Activated B cell treated with CpG ODN at 0.5 μM for 24 hours (primary cell): ENCODE results near the gene ZSCAN25. TPM values are rescaled to one million over a fixed set of nuclear protein-coding genes. Genes with fewer than 3 reads are reported as not detected.

Experiments
- ATAC-seq: fragments of 200-7000 bp; cut with Tn5 transposase; one replicate; pipeline ENCODE4 v1.10.0; 2021; ENCODE audit warnings: low read depth, mild to moderate bottlenecking, moderate library complexity
- CTCF ChIA-PET: fragments of 350-600 bp; sonication (Branson Sonifier 250); formaldehyde crosslinking; loops from one replicate; lab custom pipeline; 2021; ENCODE audit warnings: antibody characterized with exemption; lab: Charles Lee
- POLR2A ChIA-PET: fragments of 350-600 bp; sonication (Branson Sonifier 250); formaldehyde crosslinking; loops from one replicate; lab custom pipeline; 2021; ENCODE audit warnings: antibody characterized with exemption; lab: Charles Lee
- DNase-seq: peaks from one replicate; pipeline ENCODE4 v3.0.0; 2022
- H3K27ac Mint-ChIP-seq: one replicate; pipeline ENCODE4 v1.8.0; 2020; ENCODE audit warnings: mixed read lengths
- H3K27me3 Mint-ChIP-seq: one replicate; pipeline ENCODE4 v1.8.0; 2021; ENCODE audit warnings: mixed read lengths
- H3K36me3 Mint-ChIP-seq: one replicate; pipeline ENCODE4 v1.8.0; 2021; ENCODE audit warnings: low read depth, mixed read lengths
- H3K4me1 Mint-ChIP-seq: one replicate; pipeline ENCODE4 v1.8.0; 2021; ENCODE audit warnings: mixed read lengths
- H3K4me3 Mint-ChIP-seq: one replicate; pipeline ENCODE4 v1.8.0; 2020; ENCODE audit warnings: mild to moderate bottlenecking, mixed read lengths
- H3K9me3 Mint-ChIP-seq: one replicate; pipeline ENCODE4 v1.8.0; 2020; ENCODE audit warnings: mixed read lengths
- CTCF ChIP-seq: fragments of 200-600 bp; IDR thresholded peaks from one replicate; pipeline ENCODE4 v1.8.0; 2022; ENCODE audit warnings: antibody characterized with exemption, mild to moderate bottlenecking
- intact Hi-C: fragments of 100-400 bp; cut with micrococcal nuclease; formaldehyde crosslinking; loops from one replicate; pipeline ENCODE4 v1.15.1; 2024
- total RNA-seq: library from RNA; stranded (reverse); gene quantifications from 2 replicates; pipeline ENCODE4 v1.2.3, GENCODE V29; 2022

ZSCAN25 gene
- total RNA-seq, 1 donor from 2014 or later = 33.4 TPM

GRCh38 chr7:99672573-99672972 lies 55.8 kb downstream of the ZSCAN25 start:
- H3K27me3 Mint-ChIP-seq = no peaks in the 10 kb centered on the region
- ChIA-PET POLR2A (no interaction called here), CTCF (no interaction called here)
- H3K36me3 Mint-ChIP-seq = peaks cover 6% of the 10 kb centered on the region
- H3K4me3 Mint-ChIP-seq = no peak overlapping the region
- ATAC-seq (no peak), DNase-seq (no peak)
- no peaks in the 10 kb centered on the region for H3K4me1 Mint-ChIP-seq
- H3K9me3 Mint-ChIP-seq = no peaks in the 10 kb centered on the region
- no peak overlapping the region for H3K27ac Mint-ChIP-seq
- intact Hi-C loops = no loop called here
- TF ChIP-seq CTCF = no peak

- intact Hi-C loops = no loop called here
- POLR2A ChIA-PET = no interaction called here
- no peak for TF ChIP-seq CTCF
- H3K4me3 Mint-ChIP-seq = no peak overlapping the region
- DNase-seq = no peak
- no peaks in the 10 kb centered on the region for H3K9me3 Mint-ChIP-seq
- CTCF ChIA-PET = no interaction called here
- H3K27ac Mint-ChIP-seq = no peak overlapping the region
- no peak for ATAC-seq
- H3K36me3 Mint-ChIP-seq = peaks cover 2% of the 10 kb centered on the region
- H3K27me3 Mint-ChIP-seq = no peaks in the 10 kb centered on the region
- H3K4me1 Mint-ChIP-seq = no peaks in the 10 kb centered on the region
Measured at GRCh38 chr7:99674995-99675742, 58.4 kb downstream of the ZSCAN25 start.

- peaks cover 3% of the 10 kb centered on the region for H3K36me3 Mint-ChIP-seq
- H3K4me1 Mint-ChIP-seq = no peaks in the 10 kb centered on the region
- ATAC-seq (no peak), DNase-seq (no peak)
- POLR2A ChIA-PET = no interaction called here
- CTCF ChIA-PET = no interaction called here
- no peak for TF ChIP-seq CTCF
- no peaks in the 10 kb centered on the region for H3K27me3 Mint-ChIP-seq
- no peak overlapping the region for H3K4me3 Mint-ChIP-seq
- intact Hi-C loops = no loop called here
- H3K27ac Mint-ChIP-seq = no peak overlapping the region
- H3K9me3 Mint-ChIP-seq = peaks cover 2% of the 10 kb centered on the region
Measured at GRCh38 chr7:99677013-99677647, 60.4 kb downstream of the ZSCAN25 start.

GRCh38 chr7:99677648-99678045 lies 60.9 kb downstream of the ZSCAN25 start:
- H3K27ac Mint-ChIP-seq = no peak overlapping the region
- CTCF ChIA-PET = no interaction called here
- TF ChIP-seq CTCF = no peak
- DNase-seq = no peak
- H3K9me3 Mint-ChIP-seq = peaks cover 4% of the 10 kb centered on the region
- H3K4me3 Mint-ChIP-seq = no peak overlapping the region
- intact Hi-C loops = no loop called here
- ATAC-seq = no peak
- peaks cover 5% of the 10 kb centered on the region for H3K36me3 Mint-ChIP-seq
- POLR2A ChIA-PET = no interaction called here
- H3K4me1 Mint-ChIP-seq = no peaks in the 10 kb centered on the region
- H3K27me3 Mint-ChIP-seq = no peaks in the 10 kb centered on the region

GRCh38 chr7:99679032-99679399 lies 62.3 kb downstream of the ZSCAN25 start:
- H3K9me3 Mint-ChIP-seq = peaks cover 4% of the 10 kb centered on the region
- DNase-seq = no peak
- CTCF ChIA-PET = no interaction called here
- no peak for TF ChIP-seq CTCF
- no peak for ATAC-seq
- H3K36me3 Mint-ChIP-seq = peaks cover 5% of the 10 kb centered on the region
- POLR2A ChIA-PET = no interaction called here
- no peak overlapping the region for H3K4me3 Mint-ChIP-seq
- H3K27me3 Mint-ChIP-seq = peaks cover 3% of the 10 kb centered on the region
- intact Hi-C loops = no loop called here
- no peak overlapping the region for H3K27ac Mint-ChIP-seq
- no peaks in the 10 kb centered on the region for H3K4me1 Mint-ChIP-seq
